ENCODE results near the gene NIPAL1.

The NIPAL1 gene

DNA sequence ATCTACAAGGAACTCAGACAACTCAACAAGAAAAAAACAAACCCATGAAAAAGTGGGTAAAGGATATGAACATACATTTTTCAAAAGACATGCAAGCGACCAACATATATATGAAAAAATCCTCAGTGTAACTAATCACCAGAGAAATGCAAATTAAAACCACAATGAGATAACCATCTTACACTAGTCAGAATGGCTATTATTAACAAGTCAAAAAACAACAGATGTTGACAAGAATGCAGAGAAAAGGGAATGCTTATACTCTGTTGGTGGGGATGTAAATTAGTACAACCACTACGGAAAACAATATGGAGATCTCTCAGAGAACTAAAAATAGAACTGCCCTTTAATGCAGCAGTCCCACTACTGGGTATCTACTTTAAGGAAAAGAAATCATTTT is 12.1 kb downstream of the NIPAL1 start:
- H3K36me3 ChIP-seq (replicated peaks; ENCODE audit: insufficient read depth, low read length), result no peaks in the 10 kb centered on the region
- H3K4me3 ChIP-seq (ENCODE audit: low read length), result no peak overlapping the region
- H3K4me1 ChIP-seq (ENCODE audit: low read length), result no peaks in the 10 kb centered on the region
- DNase-seq, result no peak
- no peak overlapping the region for H2AFZ ChIP-seq (ENCODE audit: low read length)
- H3K27me3 ChIP-seq (replicated peaks; ENCODE audit: insufficient read depth, low read length), result peaks cover 13% of the 10 kb centered on the region; the same call in 1 of the 2 replicates
- no peak overlapping the region for H3K4me2 ChIP-seq (ENCODE audit: low read depth, low read length)
- no peaks in the 10 kb centered on the region for H3K9me3 ChIP-seq (replicated peaks; ENCODE audit: insufficient read depth, low read length)
- H3K9ac ChIP-seq (ENCODE audit: low read length), result no peak overlapping the region
- no peaks in the 10 kb centered on the region for H3F3A ChIP-seq (ENCODE audit: insufficient read depth, low read length)
- TF ChIP-seq EZH2 (optimal IDR thresholded peaks at IDR 0.05; ENCODE audit: low read depth, low read length) (no peak), EZH2phosphoT487 (IDR thresholded peaks at IDR 0.05; ENCODE audit: low read length) (no peak)
- TF ChIP-seq, protein P1, sequence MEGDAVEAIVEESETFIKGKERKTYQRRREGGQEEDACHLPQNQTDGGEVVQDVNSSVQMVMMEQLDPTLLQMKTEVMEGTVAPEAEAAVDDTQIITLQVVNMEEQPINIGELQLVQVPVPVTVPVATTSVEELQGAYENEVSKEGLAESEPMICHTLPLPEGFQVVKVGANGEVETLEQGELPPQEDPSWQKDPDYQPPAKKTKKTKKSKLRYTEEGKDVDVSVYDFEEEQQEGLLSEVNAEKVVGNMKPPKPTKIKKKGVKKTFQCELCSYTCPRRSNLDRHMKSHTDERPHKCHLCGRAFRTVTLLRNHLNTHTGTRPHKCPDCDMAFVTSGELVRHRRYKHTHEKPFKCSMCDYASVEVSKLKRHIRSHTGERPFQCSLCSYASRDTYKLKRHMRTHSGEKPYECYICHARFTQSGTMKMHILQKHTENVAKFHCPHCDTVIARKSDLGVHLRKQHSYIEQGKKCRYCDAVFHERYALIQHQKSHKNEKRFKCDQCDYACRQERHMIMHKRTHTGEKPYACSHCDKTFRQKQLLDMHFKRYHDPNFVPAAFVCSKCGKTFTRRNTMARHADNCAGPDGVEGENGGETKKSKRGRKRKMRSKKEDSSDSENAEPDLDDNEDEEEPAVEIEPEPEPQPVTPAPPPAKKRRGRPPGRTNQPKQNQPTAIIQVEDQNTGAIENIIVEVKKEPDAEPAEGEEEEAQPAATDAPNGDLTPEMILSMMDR (IDR thresholded peaks at IDR 0.05; ENCODE audit: low read length), result no peak
- H4K20me1 ChIP-seq (ENCODE audit: insufficient read depth, low read length), result no peaks in the 10 kb centered on the region
- no peaks in the 10 kb centered on the region for H3K79me2 ChIP-seq (ENCODE audit: low read length)
- H3K9me2 ChIP-seq (replicated peaks; ENCODE audit: insufficient read depth, low read length), result no peaks in the 10 kb centered on the region
- no peak overlapping the region for H3K27ac ChIP-seq (ENCODE audit: low read length)

- Histone ChIP-seq H2AFZ (ENCODE audit: low read length) (no peak overlapping the region), H3K27ac (ENCODE audit: low read length) (no peak overlapping the region), H3K9me2 (replicated peaks; ENCODE audit: insufficient read depth, low read length) (no peaks in the 10 kb centered on the region), H3F3A (ENCODE audit: insufficient read depth, low read length) (no peaks in the 10 kb centered on the region), H3K9me3 (replicated peaks; ENCODE audit: insufficient read depth, low read length) (no peaks in the 10 kb centered on the region), H3K4me2 (ENCODE audit: low read depth, low read length) (no peak overlapping the region), H3K27me3 (replicated peaks; ENCODE audit: insufficient read depth, low read length) (peaks cover 19% of the 10 kb centered on the region), H3K36me3 (replicated peaks; ENCODE audit: insufficient read depth, low read length) (no peaks in the 10 kb centered on the region), H3K9ac (ENCODE audit: low read length) (no peak overlapping the region), H3K79me2 (ENCODE audit: low read length) (no peaks in the 10 kb centered on the region), H4K20me1 (ENCODE audit: insufficient read depth, low read length) (no peaks in the 10 kb centered on the region), H3K4me3 (ENCODE audit: low read length) (no peak overlapping the region), H3K4me1 (ENCODE audit: low read length) (no peaks in the 10 kb centered on the region)
- TF ChIP-seq, protein P1 (IDR thresholded peaks at IDR 0.05; ENCODE audit: low read length), result no peak
- TF ChIP-seq EZH2phosphoT487 (IDR thresholded peaks at IDR 0.05; ENCODE audit: low read length) (no peak), EZH2 (optimal IDR thresholded peaks at IDR 0.05; ENCODE audit: low read depth, low read length) (no peak)
- DNase-seq, result no peak
Observed at GRCh38 chr4:48030470-48030869, 13.9 kb downstream of the NIPAL1 start.

DNA sequence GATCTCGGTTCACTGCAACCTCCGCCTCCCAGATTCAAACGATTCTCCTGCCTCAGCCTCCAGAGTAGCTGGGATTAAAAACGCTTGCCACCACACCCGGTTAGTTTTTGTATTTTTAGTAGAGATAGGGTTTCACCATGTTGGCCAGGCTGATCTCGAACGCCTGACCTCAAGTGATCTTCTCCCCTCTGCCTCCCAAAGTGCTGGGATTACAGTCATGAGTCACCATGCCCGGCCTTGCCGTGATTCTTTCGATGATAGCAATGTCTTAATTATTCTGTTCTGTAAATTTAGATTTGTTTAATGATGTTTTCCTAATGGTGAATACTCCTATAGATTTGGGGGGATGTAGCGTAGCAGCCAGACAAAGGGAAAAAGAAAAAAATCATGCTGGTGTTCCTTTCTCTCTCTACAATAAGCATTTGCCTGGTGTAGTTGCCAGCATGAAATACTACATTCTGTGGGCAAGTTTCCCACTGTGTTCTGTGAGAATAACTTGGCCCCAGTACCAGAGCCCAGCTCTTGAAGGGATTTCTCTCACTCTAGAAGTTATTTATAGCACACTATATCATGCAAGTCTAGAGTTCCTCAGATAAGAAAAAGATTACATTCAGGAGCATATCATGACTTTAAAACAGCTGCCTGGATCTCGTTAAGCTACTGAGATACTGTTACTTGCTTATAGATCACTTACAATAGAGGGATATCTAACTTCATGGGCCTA is 15.4 kb downstream of the NIPAL1 start:
- H4K20me1 ChIP-seq (ENCODE audit: insufficient read depth, low read length), result no peaks in the 10 kb centered on the region; the same call in 1 of the 2 replicates
- no peaks in the 10 kb centered on the region for H3F3A ChIP-seq (ENCODE audit: insufficient read depth, low read length)
- no peak overlapping the region for H3K9ac ChIP-seq (ENCODE audit: low read length)
- H3K9me3 ChIP-seq (replicated peaks; ENCODE audit: insufficient read depth, low read length), result no peaks in the 10 kb centered on the region
- H3K4me3 ChIP-seq (ENCODE audit: low read length), result no peak overlapping the region
- no peaks in the 10 kb centered on the region for H3K36me3 ChIP-seq (replicated peaks; ENCODE audit: insufficient read depth, low read length)
- no peaks in the 10 kb centered on the region for H3K79me2 ChIP-seq (ENCODE audit: low read length)
- peaks cover 4% of the 10 kb centered on the region; the same call in 1 of the 2 replicates for H3K4me1 ChIP-seq (ENCODE audit: low read length)
- peaks cover 31% of the 10 kb centered on the region for H3K27me3 ChIP-seq (replicated peaks; ENCODE audit: insufficient read depth, low read length)
- no peaks in the 10 kb centered on the region for H3K9me2 ChIP-seq (replicated peaks; ENCODE audit: insufficient read depth, low read length)
- TF ChIP-seq EZH2phosphoT487 (IDR thresholded peaks at IDR 0.05; ENCODE audit: low read length) (no peak), EZH2 (optimal IDR thresholded peaks at IDR 0.05; ENCODE audit: low read depth, low read length) (no peak)
- TF ChIP-seq, protein P1 (IDR thresholded peaks at IDR 0.05; ENCODE audit: low read length), result no peak
- H3K27ac ChIP-seq (ENCODE audit: low read length), result no peak overlapping the region
- H3K4me2 ChIP-seq (ENCODE audit: low read depth, low read length), result no peak overlapping the region
- no peak overlapping the region for H2AFZ ChIP-seq (ENCODE audit: low read length)
- DNase-seq, result no peak

Data from MM.1S (cell line).